Neutrophil (primary cell): ENCODE data around the gene CISH.

ENCODE experiments used
- H3K27ac ChIP-seq: fragments of 200-600 bp; sonication (generic); 2 replicates; pipeline ENCODE4 v1.5.1; 2016; ENCODE audit warnings: mild to moderate bottlenecking, moderate library complexity
- H3K27me3 ChIP-seq: fragments of 200-600 bp; sonication (generic); 2 replicates; pipeline ENCODE4 v1.6.0; 2016; ENCODE audit warnings: mild to moderate bottlenecking
- H3K36me3 ChIP-seq: fragments of 200-600 bp; sonication (generic); 2 replicates; pipeline ENCODE4 v1.5.1; 2017
- H3K4me1 ChIP-seq, 2 experiments: fragments of 200-600 bp in 1 of 2; sonication (generic) in 1 of 2; 1 replicate in 1 of 2; 2 replicates in 1 of 2; pipeline versions ENCODE4 v1.5.1 to v1.6.1; 2013 to 2016; ENCODE audit warnings: low read depth in 1 of 2, low read length in 1 of 2, mild to moderate bottlenecking in 1 of 2, moderate library complexity in 1 of 2; ENCODE audit not compliant: control insufficient read depth in 1 of 2, insufficient read depth in 1 of 2
- H3K4me3 ChIP-seq, 2 experiments: fragments of 200-600 bp in 1 of 2; sonication (generic) in 1 of 2; 1 replicate in 1 of 2; 2 replicates in 1 of 2; pipeline ENCODE4 v1.5.1; 2013 to 2016; ENCODE audit warnings: low read depth in 1 of 2, low read length in 1 of 2, mild to moderate bottlenecking in 1 of 2, moderate library complexity in 1 of 2
- H3K9me3 ChIP-seq: fragments of 200-600 bp; sonication (generic); 2 replicates; pipeline ENCODE4 v1.5.1; 2016
- CTCF ChIP-seq: fragments of 200-600 bp; sonication (generic); IDR thresholded peaks from 2 replicates; pipeline ENCODE4 v1.5.1; 2016; ENCODE audit warnings: antibody characterized with exemption

CISH gene

GRCh38 chr3:50604628-50605588, 6.7 kb downstream of the CISH start:
- Histone ChIP-seq H3K4me3 (no peak overlapping the region), H3K4me1 (peaks cover 50 to 57% of the 10 kb centered on the region in 2 experiments), H3K27me3 (no peaks in the 10 kb centered on the region), H3K27ac (peak overlapping the region; percentile 73), H3K36me3 (peaks cover 19% of the 10 kb centered on the region), H3K9me3 (no peaks in the 10 kb centered on the region)
- no peak for TF ChIP-seq CTCF

GRCh38 chr3:50604110-50604621, 7.4 kb downstream of the CISH start:
- peaks cover 19% of the 10 kb centered on the region for H3K36me3 ChIP-seq
- peak overlapping the region; percentile 73 for H3K27ac ChIP-seq
- no peaks in the 10 kb centered on the region for H3K27me3 ChIP-seq
- TF ChIP-seq CTCF: no peak
- H3K4me3 ChIP-seq: no peak overlapping the region
- no peaks in the 10 kb centered on the region for H3K9me3 ChIP-seq
- H3K4me1 ChIP-seq: peaks cover 48 to 50% of the 10 kb centered on the region in 2 experiments

- H3K36me3 ChIP-seq: peaks cover 19% of the 10 kb centered on the region
- no peaks in the 10 kb centered on the region for H3K9me3 ChIP-seq
- H3K27ac ChIP-seq: no peak overlapping the region
- H3K4me3 ChIP-seq: no peak overlapping the region
- no peaks in the 10 kb centered on the region for H3K27me3 ChIP-seq
- H3K4me1 ChIP-seq: peaks cover 44 to 45% of the 10 kb centered on the region in 2 experiments
- TF ChIP-seq CTCF: no peak
Observed at GRCh38 chr3:50603261-50604109, 8.1 kb downstream of the CISH start.

GRCh38 chr3:50602595-50603191, 8.9 kb downstream of the CISH start:
- TF ChIP-seq CTCF: no peak
- Histone ChIP-seq H3K27me3 (no peaks in the 10 kb centered on the region), H3K4me1 (peaks cover 44 to 45% of the 10 kb centered on the region in 2 experiments), H3K9me3 (no peaks in the 10 kb centered on the region), H3K36me3 (peaks cover 13% of the 10 kb centered on the region), H3K27ac (no peak overlapping the region), H3K4me3 (no peak overlapping the region)
